ENCODE data around the gene SLC9A1.

GRCh38 chr1:27065999-27066630 lies 88.8 kb downstream of the SLC9A1 start:
- no peak for TF ChIP-seq CTCF (IDR thresholded peaks at IDR 0.05)
- TF ChIP-seq POLR2A (IDR thresholded peaks at IDR 0.05): no peak

Measured in adrenal gland (tissue), 5 donors.